Psoas muscle (tissue), 8 donors: ENCODE results near the gene TNFAIP2. TPM values are rescaled to one million over a fixed set of nuclear protein-coding genes. Genes with fewer than 3 reads are reported as not detected.

Experiments used
- ATAC-seq, 4 donors: fragments of 200-7000 bp; cut with Tn5 transposase; one replicate each; pipeline ENCODE4 v1.9.1; 2020; ENCODE audit warnings: moderate library complexity in 3 of 4, mild to moderate bottlenecking in 2 of 4
- DNase-seq, 2 donors: peaks; one replicate each; pipeline ENCODE4 v3.0.0-alpha.2; 2020
- H3K27ac ChIP-seq: fragments of 200-600 bp; one replicate; pipeline ENCODE4 v1.8.0; 2022
- H3K27me3 ChIP-seq, 3 donors: fragments of 200-600 bp in 1 of 3; one replicate each; pipeline versions ENCODE4 v1.6.1 to v1.8.0; 2013 to 2022; ENCODE audit warnings: low read length in 2 of 3, mild to moderate bottlenecking in 2 of 3, moderate library complexity in 1 of 3; ENCODE audit not compliant: insufficient read depth in 3 of 3
- H3K36me3 ChIP-seq, 2 donors: fragments of 200-600 bp in 1 of 2; one replicate each; pipeline versions ENCODE4 v1.6.1 to v1.8.0; 2013 to 2022; ENCODE audit warnings: low read depth in 1 of 2, mild to moderate bottlenecking in 1 of 2, moderate library complexity in 1 of 2; ENCODE audit not compliant: insufficient read depth in 1 of 2
- H3K4me1 ChIP-seq: fragments of 200-600 bp; one replicate; pipeline ENCODE4 v1.8.0; 2022
- H3K4me3 ChIP-seq: fragments of 200-600 bp; one replicate; pipeline ENCODE4 v1.8.0; 2022; ENCODE audit warnings: mild to moderate bottlenecking
- H3K9me3 ChIP-seq: fragments of 200-600 bp; one replicate; pipeline ENCODE4 v1.8.0; 2022
- CTCF ChIP-seq: fragments of 200-600 bp; IDR thresholded peaks from one replicate; pipeline ENCODE4 v1.8.0; 2022; ENCODE audit warnings: antibody characterized with exemption
- WGBS, 3 donors: extraction: QIAGEN DNeasy Blood & Tissue Kit; methylation state at CpG; one replicate each; pipeline versions ENCODE4 v1.1.6 to v1.1.7; 2013; 5-methylcytosine and 5-hydroxymethylcytosine counted together
- intact Hi-C, 2 donors: fragments of 100-400 bp; cut with DNase I; formaldehyde crosslinking; loops; one replicate each; pipeline versions ENCODE4 v1.11.0 to v1.14.2; 2022
- polyA plus RNA-seq, 3 donors: library from polyadenylated mRNA; stranded (reverse); fragments of 200-250 nt; gene quantifications; one replicate each; pipeline ENCODE4 v1.2.3, GENCODE V29; 2013
- total RNA-seq, 4 donors: library from RNA; stranded (reverse); fragmentation: NEBNext Ultra II Directional in 2 of 4; extraction: Animal tissue kit (Norgen Biotek cat#: 25700) in 2 of 4; gene quantifications; one replicate each; pipeline versions ENCODE4 v1.2.1 to v1.2.4, GENCODE V29; 2021 to 2023
- donor health status: healthy with polysubstance abuse.
- donor health status: DM: no; HTN: no; CAD: no; lungs with moderate emphysema.
- donor health status: Bipolar disorder and iron deficiency.
- donor health status: healthy.
- donor health status: DM: yes; HTN: yes; CAD: no.
- donor health status: DM: no; HTN: no; CAD: no.
- donor health status: DM: no; HTN: no; CAD: no.
- donor health status: DM: yes; HTN: yes; CAD: no.

TNFAIP2 gene
- total and polyA plus RNA-seq, 7 donors = 25.7 to 146 (median 39.9) TPM

GRCh38 chr14:103139132-103140025, 16.1 kb downstream of the TNFAIP2 start:
- H3K36me3 ChIP-seq = peaks cover 0 to 23% of the 10 kb centered on the region in 2 donors
- 58 to 66% (median 59%) methylated on average over 28 to 29 of the region's 29 CpGs for WGBS, 3 donors
- peak overlapping the region; percentile 45 for H3K4me3 ChIP-seq
- H3K27ac ChIP-seq = no peak overlapping the region
- peaks cover 16% of the 10 kb centered on the region for H3K4me1 ChIP-seq
- ATAC-seq (no peak), DNase-seq (no peak)
- peaks cover 0 to 3% (median 0%) of the 10 kb centered on the region in 3 donors for H3K27me3 ChIP-seq
- no peak for TF ChIP-seq CTCF
- intact Hi-C loops = loop anchor here in 1 of 2 donors (5.0 kb wide), 1 partner anchor 48 kb away; no protein-coding TSS in a partner anchor
- no peaks in the 10 kb centered on the region for H3K9me3 ChIP-seq

GRCh38 chr14:103140316-103141109, 17.3 kb downstream of the TNFAIP2 start:
- intact Hi-C loops = loop anchor here in 1 of 2 donors (5.0 kb wide), 1 partner anchor 47 kb away; no protein-coding TSS in a partner anchor
- H3K27me3 ChIP-seq = peaks cover 0 to 3% (median 0%) of the 10 kb centered on the region in 3 donors
- peaks cover 0 to 12% of the 10 kb centered on the region in 2 donors for H3K36me3 ChIP-seq
- ATAC-seq = no peak
- no peak overlapping the region for H3K27ac ChIP-seq
- no peaks in the 10 kb centered on the region for H3K9me3 ChIP-seq
- no peak for DNase-seq
- WGBS, 3 donors = 50 to 60% (median 55%) methylated on average over 11 to 12 of the region's 12 CpGs
- no peak overlapping the region for H3K4me3 ChIP-seq
- TF ChIP-seq CTCF = no peak
- H3K4me1 ChIP-seq = peaks cover 16% of the 10 kb centered on the region

GRCh38 chr14:103141117-103141796, 18.0 kb downstream of the TNFAIP2 start:
- Histone ChIP-seq H3K4me1 (peaks cover 10% of the 10 kb centered on the region), H3K36me3 (peaks cover 0 to 4% of the 10 kb centered on the region in 2 donors), H3K27ac (no peak overlapping the region), H3K27me3 (peaks cover 0 to 3% (median 0%) of the 10 kb centered on the region in 3 donors), H3K4me3 (no peak overlapping the region), H3K9me3 (no peaks in the 10 kb centered on the region)
- DNase-seq (no peak), ATAC-seq (peak in 1 of 4 donors; percentile 33)
- TF ChIP-seq CTCF = peak; percentile 60
- WGBS, 3 donors = 32 to 42% (median 33%) methylated on average over 7 to 8 of the region's 8 CpGs
- intact Hi-C loops = loop anchor here in 1 of 2 donors (5.0 kb wide), 1 partner anchor 46 kb away; no protein-coding TSS in a partner anchor

GRCh38 chr14:103142026-103142425, 18.8 kb downstream of the TNFAIP2 start:
- TF ChIP-seq CTCF = no peak
- ATAC-seq = no peak

More at GRCh38 chr14:103142026-103142425, 18.8 kb downstream of the TNFAIP2 start:
- Histone ChIP-seq H3K27me3 (peaks cover 0 to 3% (median 0%) of the 10 kb centered on the region in 3 donors), H3K27ac (no peak overlapping the region), H3K36me3 (no peaks in the 10 kb centered on the region), H3K9me3 (no peaks in the 10 kb centered on the region), H3K4me3 (no peak overlapping the region), H3K4me1 (peaks cover 2% of the 10 kb centered on the region)
- DNase-seq = no peak
- WGBS, 3 donors = 48 to 65% (median 48%) methylated on average over 4 of the region's 4 CpGs
- intact Hi-C loops = loop anchor here in 1 of 2 donors (5.0 kb wide), 1 partner anchor 45 kb away; no protein-coding TSS in a partner anchor
